DMS 273 (cell line): ENCODE data around the gene CAMK2D.

Experiments used
- DNase-seq: peaks from one replicate; lab custom pipeline; 2025; ENCODE audit not compliant: unreplicated experiment; lab: John Stamatoyannopoulos, UW

Gene CAMK2D

DNA sequence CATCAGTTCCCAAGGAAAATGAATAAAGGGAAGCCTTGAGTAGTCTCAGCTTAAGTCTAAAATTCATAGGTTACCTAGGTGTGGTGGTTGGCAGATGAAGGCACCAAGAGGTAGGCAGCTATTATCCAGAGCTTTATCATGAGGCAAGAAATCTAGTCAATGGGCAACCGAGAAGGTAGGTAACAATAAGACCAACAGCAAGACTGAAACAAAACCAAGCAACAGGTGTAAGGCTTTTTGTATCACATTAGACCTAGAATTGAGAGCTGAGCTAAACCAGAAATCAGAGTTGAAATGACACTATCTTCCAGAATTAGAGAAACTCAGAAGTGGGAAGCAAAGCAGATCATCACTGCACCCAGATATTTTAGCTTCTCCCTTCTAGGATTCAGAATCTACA, 117.1 kb downstream of the CAMK2D start:
- no peak for DNase-seq

DNA sequence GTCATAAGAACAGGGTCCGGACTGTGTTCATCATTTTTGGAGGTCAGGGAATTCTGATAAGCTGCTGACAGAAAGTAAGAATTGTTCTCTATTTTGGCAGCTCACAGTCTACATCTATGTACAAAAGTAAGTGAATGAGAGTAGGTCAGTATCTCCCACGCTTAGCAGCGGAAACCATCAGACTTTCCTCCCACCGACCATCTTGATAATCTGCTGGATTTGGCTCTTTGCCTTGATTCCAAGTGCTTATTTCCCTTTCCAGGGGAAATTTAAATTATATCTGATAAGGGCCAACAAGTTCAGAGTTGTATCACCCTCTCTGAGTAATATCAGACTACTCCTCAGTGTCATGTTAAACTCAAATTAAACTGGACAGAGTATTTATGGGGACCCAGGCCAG, 118.0 kb downstream of the CAMK2D start:
- DNase-seq = peak; percentile 5

DNA sequence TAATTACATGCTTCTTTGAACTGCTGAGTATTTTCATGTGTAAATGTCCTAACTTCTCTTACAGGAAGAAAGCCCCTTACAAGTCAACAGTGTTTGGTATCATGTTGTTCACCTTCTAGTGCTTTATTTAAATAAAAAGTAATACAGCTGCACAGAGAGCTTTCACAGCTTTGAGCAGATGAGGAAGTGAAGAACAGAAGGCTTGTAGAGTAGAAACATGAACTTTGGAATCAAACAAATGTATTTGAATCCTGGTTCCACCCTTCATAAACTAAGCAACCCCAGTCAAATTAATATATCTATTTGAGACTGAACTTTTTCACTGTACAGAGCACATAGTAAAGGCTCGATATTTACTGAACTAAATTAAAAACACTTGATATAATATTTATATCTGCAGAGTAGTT, 120.5 kb downstream of the CAMK2D start:
- DNase-seq = no peak

DNA sequence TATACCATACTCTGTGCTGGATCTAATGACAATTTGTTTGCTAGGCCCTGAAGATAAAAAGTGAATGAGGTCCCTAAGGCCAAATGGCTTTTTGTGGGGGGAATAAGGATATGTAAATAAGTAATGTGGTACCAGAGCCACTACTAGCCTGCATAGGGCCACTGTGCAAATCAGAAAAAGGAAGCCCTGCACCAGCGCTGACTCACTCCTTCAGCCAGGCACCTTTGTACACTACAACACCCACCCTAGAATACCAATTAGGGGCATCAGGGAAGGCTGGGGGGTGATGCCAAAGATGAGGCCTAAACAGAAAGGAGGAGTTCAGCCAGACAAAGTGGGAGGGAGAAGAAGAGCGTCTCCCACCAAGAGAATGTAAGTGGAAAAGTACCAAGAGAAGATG, 122.2 kb downstream of the CAMK2D start:
- DNase-seq = no peak

DNA sequence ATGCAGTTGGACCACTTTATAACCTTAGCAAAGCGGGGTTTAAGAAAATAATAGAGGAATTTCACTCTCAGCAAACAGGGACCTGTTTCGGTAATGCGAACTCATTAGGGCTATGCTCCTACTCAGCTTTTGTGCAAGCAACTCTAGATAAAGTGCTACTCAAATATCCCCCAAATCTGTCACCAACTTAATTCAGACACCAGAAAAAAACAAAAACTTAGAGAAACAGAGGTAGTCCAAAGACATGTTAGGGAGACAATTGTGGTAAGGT, 123.0 kb downstream of the CAMK2D start:
- DNase-seq = no peak

DNA sequence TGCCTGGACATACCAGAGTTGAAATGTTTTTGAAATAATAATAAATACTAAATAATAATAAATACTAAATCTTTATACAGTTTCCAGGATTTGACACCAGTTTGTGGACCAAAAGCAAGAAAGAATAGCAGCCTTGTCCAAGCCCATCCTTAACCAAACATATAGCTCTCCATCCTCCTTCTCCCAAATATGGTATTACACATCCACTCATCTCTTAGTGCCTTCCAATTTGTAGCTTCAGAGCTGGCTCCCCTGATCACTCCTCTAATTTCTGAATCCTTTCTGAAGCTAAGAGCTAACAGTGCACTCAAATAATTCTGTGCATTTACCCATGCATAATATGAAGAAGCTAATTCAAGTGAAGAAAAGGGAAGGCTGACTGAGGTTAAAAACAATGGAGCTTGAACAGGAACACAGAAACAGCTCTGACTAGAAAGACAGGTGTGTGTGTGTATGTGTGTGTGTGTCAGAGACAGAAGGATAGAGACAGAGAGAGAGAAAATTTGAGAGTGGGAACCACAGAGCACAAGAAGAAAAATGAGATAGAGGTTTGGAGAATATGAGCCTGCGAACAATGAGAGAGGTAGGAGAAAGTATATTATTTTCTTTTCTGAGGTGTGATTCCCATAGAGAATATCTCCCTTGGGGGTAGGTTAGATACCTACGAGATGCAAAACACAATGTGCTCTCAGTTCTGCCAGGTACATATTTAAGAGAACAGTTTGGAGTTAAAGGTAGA, 123.5 kb downstream of the CAMK2D start:
- no peak for DNase-seq

DNA sequence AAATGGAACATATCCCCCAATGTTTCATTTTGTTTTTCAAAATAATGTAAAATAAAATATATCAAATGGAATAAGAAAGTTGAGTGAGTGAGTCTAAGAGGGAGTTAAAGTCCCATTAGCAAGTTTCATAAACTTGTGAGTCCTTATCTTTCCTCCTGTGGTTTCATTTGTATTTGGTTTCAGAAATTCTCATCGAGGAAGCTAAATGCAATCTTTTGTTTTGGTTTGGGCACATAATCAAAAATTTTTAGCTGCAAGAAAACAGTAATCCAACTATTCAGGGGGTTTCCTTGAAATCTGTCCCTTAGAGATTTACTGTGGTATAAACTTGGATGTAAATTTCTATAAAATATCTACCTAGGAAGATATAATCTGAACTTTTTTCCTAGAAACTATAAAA, 124.2 kb downstream of the CAMK2D start:
- no peak for DNase-seq

DNA sequence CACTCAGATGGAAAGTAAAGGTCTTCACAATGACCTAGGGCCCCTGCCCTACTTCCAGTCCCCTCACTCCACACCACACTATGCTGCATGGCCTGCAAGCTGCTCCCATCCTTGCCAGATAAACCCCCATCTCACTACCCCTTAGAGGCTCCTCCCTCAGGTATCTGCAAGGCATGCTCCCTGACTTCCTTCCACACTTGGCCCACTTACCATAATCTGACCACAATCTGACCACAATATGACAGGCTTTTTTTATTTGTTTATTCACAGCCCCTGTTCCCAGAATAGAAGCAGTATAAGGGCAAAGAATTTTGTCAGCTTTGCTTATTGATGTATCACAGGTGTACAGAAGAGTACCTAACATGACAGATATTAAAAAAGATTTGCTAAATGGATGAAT, 124.7 kb downstream of the CAMK2D start:
- no peak for DNase-seq

DNA sequence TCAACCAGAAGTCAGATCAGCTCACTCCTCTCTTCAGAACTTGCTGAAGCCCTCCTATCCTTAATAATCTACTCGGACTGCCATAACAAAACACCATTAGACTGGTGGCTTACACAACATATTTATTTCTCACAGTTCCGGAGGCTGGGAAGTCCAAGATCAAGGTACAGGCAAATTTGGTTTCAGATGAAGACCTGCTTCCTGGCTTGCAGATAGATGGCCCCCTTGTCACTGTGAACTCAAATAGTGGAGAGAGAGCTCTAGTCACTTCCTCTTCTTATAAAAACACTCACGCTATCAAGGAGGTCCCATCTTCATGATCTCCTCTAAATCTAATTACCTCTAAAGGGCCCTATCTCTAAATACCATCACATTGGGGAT, 125.1 kb downstream of the CAMK2D start:
- no peak for DNase-seq

DNA sequence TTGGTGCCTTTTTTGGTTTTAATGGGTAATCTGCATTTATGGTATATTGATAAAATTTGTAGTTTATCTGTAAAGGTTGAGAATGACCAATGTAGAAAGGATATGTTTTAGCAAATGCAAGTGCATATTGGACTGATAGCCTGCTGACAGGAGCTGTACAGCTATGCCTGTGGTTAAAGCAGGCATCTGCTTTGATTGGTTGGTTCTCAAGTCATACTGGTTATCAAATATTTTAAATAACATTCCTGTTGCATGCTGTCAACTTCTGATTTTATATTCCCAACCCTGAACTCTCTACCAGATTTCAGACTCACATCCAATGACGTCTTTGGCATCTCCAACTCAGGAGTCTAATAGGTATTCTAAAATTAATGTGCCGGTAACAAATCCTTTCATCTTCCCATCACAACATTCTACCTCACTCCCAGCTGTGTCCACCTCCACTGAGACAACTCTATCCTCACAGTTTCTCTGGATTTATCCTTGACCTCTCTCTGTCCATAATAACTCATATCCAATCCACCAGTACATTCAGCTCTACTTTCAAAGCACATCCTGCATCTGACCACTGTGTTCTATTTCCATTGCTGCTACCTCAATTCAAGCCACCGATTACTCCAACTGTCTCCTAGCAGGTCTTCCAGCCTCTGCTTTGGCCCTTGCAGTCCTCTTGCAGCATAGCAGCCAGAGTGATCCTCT, 125.7 kb downstream of the CAMK2D start:
- no peak for DNase-seq

DNA sequence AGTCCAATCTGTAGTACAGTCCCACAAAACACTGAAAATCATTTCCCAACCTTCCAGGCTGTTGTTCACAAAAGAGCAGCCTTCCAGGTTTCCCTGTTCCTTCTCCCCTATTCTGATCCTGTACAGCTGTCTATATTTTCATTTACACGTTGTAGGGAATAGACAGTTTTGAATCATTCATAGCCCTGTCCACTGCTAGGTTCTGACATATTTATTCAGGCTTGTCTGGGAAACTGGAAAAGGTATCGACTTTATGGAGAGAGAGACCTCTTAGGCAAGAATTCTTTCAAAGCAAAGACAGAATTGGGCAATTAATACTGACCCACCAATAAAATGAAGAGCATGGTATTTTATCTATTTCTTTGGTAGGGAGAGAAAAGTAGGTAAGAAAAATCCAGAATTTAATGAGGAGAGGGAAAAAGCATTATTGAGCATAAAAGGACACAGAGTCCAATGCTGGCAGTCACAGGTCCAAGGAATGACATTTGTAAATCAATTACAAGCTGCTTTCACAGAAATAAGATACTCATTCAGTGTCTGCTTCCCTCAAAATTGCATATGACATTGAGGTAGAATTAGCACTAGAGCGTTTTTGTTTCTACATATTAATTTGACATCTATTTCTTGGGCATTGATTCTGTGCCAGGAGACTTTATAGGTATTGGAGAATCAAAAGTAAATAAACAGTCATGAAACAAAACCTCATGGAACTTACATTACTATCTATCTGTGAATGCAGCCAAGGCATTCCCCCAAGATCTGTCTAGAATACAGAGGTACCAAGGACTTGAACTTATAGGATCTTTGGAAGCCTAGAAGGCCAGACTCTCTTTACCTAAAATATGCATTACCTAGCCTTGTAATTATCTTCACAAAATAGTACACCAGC, 127.2 kb downstream of the CAMK2D start:
- DNase-seq = no peak

DNA sequence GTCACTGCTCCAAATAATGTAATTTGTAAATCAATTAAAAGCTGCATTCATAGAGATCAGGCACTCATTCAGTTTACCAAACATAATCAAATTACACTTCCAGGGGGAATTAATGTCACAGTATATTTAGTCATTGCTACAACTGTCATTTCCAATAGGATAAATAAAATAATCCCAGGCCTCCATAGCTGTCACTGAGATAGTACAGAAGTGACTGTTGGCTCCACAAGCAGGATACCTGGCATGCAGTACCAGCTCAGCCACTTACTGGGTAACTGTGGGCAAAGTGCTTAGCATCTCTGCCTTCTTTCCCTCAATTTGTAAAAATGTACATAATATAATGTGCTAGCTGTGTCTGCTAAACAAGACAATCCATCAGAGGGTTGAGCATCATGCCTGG, 128.1 kb downstream of the CAMK2D start:
- DNase-seq = no peak

DNA sequence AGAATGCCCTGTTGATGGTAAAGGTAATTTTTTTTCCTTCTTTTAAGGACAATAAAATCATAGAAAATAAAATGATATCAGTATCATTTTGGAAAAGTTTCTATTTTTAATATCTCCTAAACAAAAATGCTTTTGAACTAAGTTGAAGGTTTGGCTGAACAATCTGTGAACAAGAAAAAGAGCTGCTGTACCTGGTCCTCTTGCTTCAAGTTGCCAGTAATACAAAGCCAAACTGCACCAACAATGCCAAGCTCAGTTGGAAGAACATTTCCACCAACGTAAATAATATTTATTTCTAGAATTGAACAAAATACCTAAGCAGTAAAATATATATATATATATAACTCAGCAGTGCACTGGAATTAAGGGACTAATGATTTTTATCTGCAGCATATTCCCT, 132.8 kb downstream of the CAMK2D start:
- no peak for DNase-seq

DNA sequence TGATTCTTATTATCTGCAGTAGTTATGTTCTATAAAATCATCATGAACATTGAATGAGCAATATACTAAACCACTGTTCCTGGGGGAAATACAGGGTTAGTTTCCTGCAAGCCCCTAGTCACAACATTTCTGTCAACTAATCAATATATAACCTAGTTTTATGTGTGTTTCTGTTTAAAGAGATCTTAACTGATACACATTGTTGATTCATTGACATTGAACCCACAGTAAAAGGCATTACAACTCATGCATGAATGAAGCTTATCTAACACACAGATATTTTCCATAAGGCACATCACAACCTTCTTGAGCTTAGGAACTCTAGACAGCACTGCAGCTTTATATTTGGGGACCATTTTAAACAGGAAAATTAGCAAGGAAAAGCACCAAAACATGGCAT, 134.2 kb downstream of the CAMK2D start:
- no peak for DNase-seq

DNA sequence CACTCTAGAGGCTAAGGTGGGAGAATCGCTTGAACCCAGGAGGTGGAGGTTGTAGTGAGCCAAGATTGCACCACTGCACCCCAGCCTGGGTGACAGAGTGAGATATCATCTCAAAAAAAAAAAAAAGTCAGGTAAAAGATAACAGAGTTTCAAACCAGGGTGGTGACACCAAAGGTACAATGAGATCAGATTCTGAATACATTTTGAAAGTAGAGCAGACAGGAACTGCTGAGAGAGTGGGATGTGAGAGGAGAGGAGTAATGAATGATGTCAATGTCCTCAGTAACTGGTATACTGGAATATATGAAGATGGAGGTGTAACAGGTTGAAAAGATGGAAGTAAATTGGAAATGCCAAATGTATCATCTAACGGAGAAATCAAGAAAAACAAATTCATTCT, 135.6 kb downstream of the CAMK2D start:
- DNase-seq = no peak

DNA sequence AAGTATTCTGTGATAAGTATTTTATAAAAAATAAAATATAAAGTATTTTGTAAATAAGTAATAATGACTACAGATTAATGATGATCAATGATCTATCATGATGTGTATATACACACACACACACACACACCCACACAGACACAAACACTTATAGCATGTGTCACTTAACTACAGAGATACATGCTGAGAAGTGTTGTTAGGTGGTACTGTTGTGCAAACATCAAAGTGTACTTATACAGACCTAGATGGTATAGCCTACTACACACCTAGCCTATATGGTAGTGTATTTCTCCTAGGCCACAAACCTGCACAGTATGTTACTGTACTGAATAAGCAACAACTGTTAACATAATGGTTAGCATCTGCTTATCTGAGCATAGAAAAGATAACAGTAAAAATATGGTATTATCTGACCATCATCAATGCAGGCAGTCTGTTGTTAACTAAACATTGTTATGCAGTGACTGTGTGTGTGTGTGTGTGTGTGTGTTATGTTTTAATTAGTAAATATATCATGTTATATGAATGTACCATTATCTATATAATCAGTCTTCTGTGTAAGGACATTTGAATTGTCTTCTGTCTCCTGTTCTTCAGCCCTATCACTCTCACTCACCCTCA, 138.2 kb downstream of the CAMK2D start:
- DNase-seq = no peak

DNA sequence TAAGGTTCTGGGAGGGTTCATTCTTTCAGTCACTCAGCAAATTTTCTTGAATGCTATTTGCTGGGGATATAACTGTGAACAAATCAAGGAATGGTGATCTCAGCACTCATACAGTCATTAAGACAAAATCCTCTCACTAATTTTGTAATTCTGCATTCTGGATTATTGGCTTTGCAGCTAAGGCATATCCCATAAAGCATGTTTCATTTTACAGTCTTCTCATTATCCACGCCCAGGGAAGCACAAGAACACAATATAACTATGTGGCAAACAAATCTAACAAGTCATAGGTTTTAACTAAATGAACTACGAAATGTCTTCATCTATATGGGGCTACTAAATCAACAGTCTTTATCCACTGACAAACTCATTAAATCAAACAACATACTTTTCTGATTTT, 139.9 kb downstream of the CAMK2D start:
- DNase-seq = no peak

DNA sequence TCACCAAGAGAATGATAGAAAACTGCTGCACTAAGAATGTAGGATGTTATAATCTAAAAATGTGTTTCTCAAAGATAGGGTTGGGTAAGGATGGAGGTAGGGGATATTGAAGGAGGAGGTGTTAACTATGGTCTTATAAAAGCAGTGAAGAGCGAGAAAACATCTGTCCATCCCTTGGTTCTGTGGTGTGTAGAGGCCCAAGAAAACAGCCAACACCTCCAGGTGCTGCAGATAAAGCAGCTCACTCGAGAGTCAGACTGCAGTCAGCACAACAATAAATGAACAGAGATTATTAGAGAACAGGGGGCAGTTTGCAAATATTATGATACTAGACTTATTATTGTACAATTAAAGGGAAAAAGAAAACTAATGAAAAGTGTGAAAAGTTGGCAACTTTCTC, 141.5 kb downstream of the CAMK2D start:
- no peak for DNase-seq

DNA sequence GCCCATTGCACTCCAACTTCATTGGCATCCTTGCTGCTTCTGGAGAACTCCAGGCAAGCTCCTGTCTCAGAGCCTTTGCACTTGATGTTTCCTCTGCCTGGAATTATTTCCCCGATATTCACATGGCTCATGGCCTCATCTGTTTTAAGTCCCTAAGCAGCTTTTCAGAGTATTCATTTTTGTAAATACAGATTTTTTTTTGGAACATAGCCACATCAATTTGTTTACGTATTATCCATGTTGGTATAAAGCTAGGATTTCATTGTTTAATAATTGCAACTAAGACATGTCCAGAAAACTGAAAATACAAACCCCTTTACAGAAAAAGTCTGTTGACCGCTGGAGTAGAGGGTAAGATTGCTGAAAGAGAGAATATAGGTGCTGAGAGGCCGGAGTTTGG, 142.0 kb downstream of the CAMK2D start:
- no peak for DNase-seq

DNA sequence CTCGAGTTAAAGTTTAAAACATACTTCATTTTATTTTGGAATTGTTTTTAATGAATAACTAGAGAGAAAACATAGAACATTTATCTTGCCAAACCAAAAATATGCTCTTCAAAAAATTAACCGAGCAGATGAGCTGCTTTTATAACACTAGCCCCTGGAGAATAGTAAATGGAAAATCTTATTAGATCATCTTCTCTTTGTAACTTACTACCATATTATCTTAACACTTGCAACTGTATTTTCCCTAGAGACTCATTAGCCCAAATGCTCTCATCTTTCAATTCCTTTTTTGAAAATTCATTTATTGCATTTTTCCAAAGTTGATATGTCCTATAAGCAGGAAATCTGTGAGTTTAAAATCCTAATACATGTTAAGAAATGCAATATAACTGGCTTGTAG, 143.3 kb downstream of the CAMK2D start:
- DNase-seq = peak; percentile 31

DNA sequence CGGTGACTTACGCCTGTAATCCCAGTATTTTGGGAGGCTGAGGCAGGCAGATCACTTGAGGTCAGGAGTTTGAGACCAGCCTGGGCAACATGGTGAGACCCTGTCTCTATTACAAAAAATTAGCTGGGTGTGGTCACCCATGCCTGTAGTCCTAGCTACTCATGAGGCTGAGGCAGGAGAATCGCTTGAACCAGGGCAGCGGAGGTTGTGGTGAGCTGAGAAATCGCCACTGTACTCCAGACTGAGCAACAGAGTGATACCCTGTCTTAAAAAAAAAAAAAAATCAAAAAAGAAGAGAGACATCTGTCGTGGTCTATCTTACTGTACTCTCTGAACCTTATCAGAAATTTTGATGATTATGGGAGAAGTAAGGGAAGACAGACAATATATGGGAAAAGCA, 144.3 kb downstream of the CAMK2D start:
- DNase-seq = no peak

DNA sequence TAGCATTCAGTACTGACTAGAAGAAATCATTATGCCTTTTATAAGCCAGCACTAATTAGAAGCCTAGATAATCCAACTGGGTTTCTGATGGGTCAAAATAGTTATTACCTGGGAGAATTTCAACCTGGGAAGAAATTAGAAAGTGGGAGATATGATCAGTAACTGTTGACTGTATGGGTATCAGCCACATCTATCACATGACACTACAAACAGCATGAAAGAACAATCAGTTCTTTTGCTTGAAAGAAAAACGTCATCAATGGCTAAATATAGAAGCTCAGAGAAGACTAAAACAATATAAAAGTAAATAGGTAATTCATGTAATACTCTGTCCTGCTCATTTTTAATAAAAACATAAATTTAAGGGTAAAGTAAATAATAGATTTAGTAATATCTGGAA, 145.1 kb downstream of the CAMK2D start:
- no peak for DNase-seq
